H1 (cell line): ENCODE results near the gene GRXCR2. TPM values are rescaled to one million over a fixed set of nuclear protein-coding genes. Genes with fewer than 3 reads are reported as not detected.
A peak's percentile ranks its signal among the peaks of the same experiment; 100 is the strongest.

Experiments
- CTCF ChIA-PET: fragments of 300-600 bp; sonication (Branson Sonifier 250); formaldehyde crosslinking; loops from one replicate; lab custom pipeline; 2021; ENCODE audit not compliant: partially characterized antibody; lab: Charles Lee
- POLR2A ChIA-PET: fragments of 300-600 bp; sonication (Branson Sonifier 250); formaldehyde crosslinking; loops from one replicate; lab custom pipeline; 2021; ENCODE audit warnings: inconsistent platforms; ENCODE audit not compliant: partially characterized antibody; lab: Charles Lee
- DNase-seq, 2 experiments: peaks; one replicate each; pipeline versions ENCODE4 v3.0.0 to v3.0.0-alpha.2; 2010 to 2022; ENCODE audit warnings: low spot score in 2 of 2, low read depth in 1 of 2, mixed read lengths in 1 of 2
- FAIRE-seq: peaks from 2 replicates; lab custom pipeline; 2011; peaks lifted over from hg19 to GRCh38; lab: Jason Lieb, UNC
- H2AFZ ChIP-seq: 2 replicates; pipeline ENCODE4 v1.8.1; 2012; ENCODE audit warnings: low read length, inconsistent platforms
- H2AK5ac ChIP-seq: 2 replicates; pipeline ENCODE4 v1.6.1; 2013; ENCODE audit warnings: low read depth, low read length
- H2BK120ac ChIP-seq: replicated peaks from 2 replicates; pipeline ENCODE3; 2013; ENCODE audit warnings: low read depth, low read length, inconsistent platforms
- H2BK12ac ChIP-seq: 2 replicates; pipeline ENCODE4 v1.6.1; 2013; ENCODE audit warnings: low read depth, low read length
- H2BK15ac ChIP-seq: 2 replicates; pipeline ENCODE4 v1.6.1; 2013; ENCODE audit warnings: low read length
- H2BK20ac ChIP-seq: 2 replicates; pipeline ENCODE4 v1.6.1; 2013; ENCODE audit warnings: low read length
- H2BK5ac ChIP-seq: 2 replicates; pipeline ENCODE4 v1.6.1; 2013; ENCODE audit warnings: low read depth, low read length
- H3K14ac ChIP-seq: 2 replicates; pipeline ENCODE4 v1.6.1; 2013; ENCODE audit warnings: inconsistent platforms; ENCODE audit not compliant: insufficient read length
- H3K18ac ChIP-seq: 2 replicates; pipeline ENCODE4 v1.6.1; 2013; ENCODE audit warnings: low read length; ENCODE audit errors: extremely low read depth
- H3K23ac ChIP-seq: 2 replicates; pipeline ENCODE4 v1.6.1; 2013; ENCODE audit warnings: inconsistent platforms; ENCODE audit not compliant: insufficient read length
- H3K23me2 ChIP-seq: 2 replicates; pipeline ENCODE4 v1.6.1; 2013; ENCODE audit warnings: low read depth, low read length
- H3K27ac ChIP-seq: 2 replicates; pipeline ENCODE4 v1.6.1; 2011; ENCODE audit warnings: low read depth, low read length, inconsistent platforms
- H3K27me3 ChIP-seq, 4 experiments: replicated peaks in 1 of 4; 1 replicate in 1 of 4; 2 replicates in 3 of 4; pipeline versions ENCODE4 v1.6.1 to v1.8.1; 2011 to 2013; ENCODE audit warnings: low read length in 3 of 4, mild to moderate bottlenecking in 3 of 4, inconsistent platforms in 2 of 4, mixed read lengths in 2 of 4, moderate library complexity in 1 of 4; ENCODE audit not compliant: control insufficient read depth in 3 of 4, insufficient read depth in 3 of 4; ENCODE audit errors: extremely low read depth in 1 of 4
- H3K36me3 ChIP-seq, 4 experiments: 2 replicates each; pipeline versions ENCODE4 v1.6.1 to v1.8.1; 2011 to 2013; ENCODE audit warnings: mild to moderate bottlenecking in 4 of 4, low read length in 3 of 4, moderate library complexity in 2 of 4, control low read depth in 1 of 4, inconsistent platforms in 1 of 4; ENCODE audit not compliant: insufficient read depth in 4 of 4, control insufficient read depth in 2 of 4
- H3K4ac ChIP-seq: replicated peaks from 2 replicates; pipeline ENCODE3; 2013; ENCODE audit warnings: low read length, low read depth, mixed read lengths, inconsistent platforms; ENCODE audit not compliant: insufficient read length
- H3K4me1 ChIP-seq, 4 experiments: replicated peaks in 1 of 4; 1 replicate in 1 of 4; 2 replicates in 3 of 4; pipeline versions ENCODE4 v1.6.1 to v1.8.1; 2011 to 2013; ENCODE audit warnings: low read length in 3 of 4, inconsistent platforms in 2 of 4, mixed read lengths in 1 of 4; ENCODE audit not compliant: insufficient read depth in 4 of 4, control insufficient read depth in 3 of 4
- H3K4me2 ChIP-seq, 2 experiments: 2 replicates each; pipeline versions ENCODE4 v1.6.1 to v1.8.1; 2011 to 2013; ENCODE audit warnings: low read depth in 2 of 2, low read length in 2 of 2, control low read depth in 1 of 2, inconsistent platforms in 1 of 2, mild to moderate bottlenecking in 1 of 2; ENCODE audit not compliant: insufficient read depth in 1 of 2
- H3K4me3 ChIP-seq, 4 experiments: fragments of 200-600, 300-600 bp in 1 of 4; sonication (generic), shearing (Covaris generic), sonication (Bioruptor Twin) in 1 of 4; 2 replicates each; pipeline versions ENCODE4 v1.5.1 to v1.8.1; 2011 to 2016; ENCODE audit warnings: low read length in 4 of 4, low read depth in 3 of 4, control low read depth in 2 of 4, inconsistent platforms in 2 of 4, mild to moderate bottlenecking in 2 of 4, mixed read lengths in 1 of 4, moderate library complexity in 1 of 4; ENCODE audit not compliant: insufficient read depth in 2 of 4; ENCODE audit errors: extremely low read depth in 1 of 4
- H3K56ac ChIP-seq: replicated peaks from 2 replicates; pipeline ENCODE3; 2013; ENCODE audit warnings: low read depth, mild to moderate bottlenecking, mixed read lengths, low read length, inconsistent platforms; ENCODE audit not compliant: insufficient read length
- H3K79me1 ChIP-seq: 2 replicates; pipeline ENCODE4 v1.6.1; 2013; ENCODE audit warnings: low read depth, low read length, control low read depth
- H3K79me2 ChIP-seq, 2 experiments: 2 replicates each; pipeline versions ENCODE4 v1.6.1 to v1.8.1; 2012 to 2013; ENCODE audit warnings: low read length in 2 of 2, mild to moderate bottlenecking in 2 of 2, inconsistent platforms in 1 of 2; ENCODE audit not compliant: insufficient read depth in 2 of 2, control insufficient read depth in 1 of 2
- H3K9ac ChIP-seq, 4 experiments: replicated peaks in 1 of 4; 1 replicate in 1 of 4; 2 replicates in 3 of 4; pipeline versions ENCODE4 v1.6.1 to v1.8.1; 2011 to 2013; ENCODE audit warnings: low read depth in 3 of 4, low read length in 3 of 4, control low read depth in 2 of 4, mild to moderate bottlenecking in 2 of 4, moderate library complexity in 2 of 4, inconsistent platforms in 1 of 4; ENCODE audit errors: extremely low read depth in 1 of 4
- H3K9me3 ChIP-seq, 2 experiments: 2 replicates each; pipeline versions ENCODE4 v1.6.1 to v1.8.1; 2012 to 2013; ENCODE audit warnings: mild to moderate bottlenecking in 2 of 2, moderate library complexity in 2 of 2, control low read depth in 1 of 2, inconsistent platforms in 1 of 2, low read depth in 1 of 2, low read length in 1 of 2, mixed read lengths in 1 of 2; ENCODE audit not compliant: insufficient read depth in 2 of 2
- H4K20me1 ChIP-seq, 2 experiments: replicated peaks in 1 of 2; 2 replicates each; pipeline versions ENCODE3 to v1.8.1; 2011 to 2013; ENCODE audit warnings: inconsistent platforms in 2 of 2, low read length in 2 of 2, mild to moderate bottlenecking in 1 of 2; ENCODE audit not compliant: insufficient read depth in 2 of 2, control insufficient read depth in 1 of 2
- H4K5ac ChIP-seq: 2 replicates; pipeline ENCODE4 v1.6.1; 2013; ENCODE audit warnings: low read length, low read depth, mixed read lengths, inconsistent platforms; ENCODE audit not compliant: insufficient read length
- H4K8ac ChIP-seq: 2 replicates; pipeline ENCODE4 v1.8.0; 2013; ENCODE audit warnings: mild to moderate bottlenecking, moderate library complexity, low read length, inconsistent platforms; ENCODE audit not compliant: insufficient read depth; ENCODE audit errors: extremely low read depth
- H4K91ac ChIP-seq: replicated peaks from 2 replicates; pipeline ENCODE3; 2013; ENCODE audit warnings: low read length, mixed read lengths, inconsistent platforms; ENCODE audit not compliant: insufficient read length
- BACH1 ChIP-seq: IDR thresholded peaks from 2 replicates; pipeline ENCODE4 v1.6.1; 2012; ENCODE audit warnings: low read length, improper control_type of control experiment
- BRCA1 ChIP-seq: IDR thresholded peaks from 2 replicates; pipeline ENCODE4 v1.6.1; 2012; ENCODE audit warnings: low read depth, low read length, improper control_type of control experiment
- CREB1 ChIP-seq: IDR thresholded peaks from 2 replicates; pipeline ENCODE4 v1.6.1; 2012; ENCODE audit warnings: inconsistent platforms
- CTCF ChIP-seq, 3 experiments: IDR thresholded peaks; 1 replicate in 2 of 3; 2 replicates in 1 of 3; pipeline versions ENCODE4 v1.5.1 to v1.6.1; 2011; ENCODE audit warnings: low read length in 3 of 3, mild to moderate bottlenecking in 3 of 3, inconsistent platforms in 2 of 3, low read depth in 1 of 3, moderate library complexity in 1 of 3; ENCODE audit not compliant: insufficient read depth in 1 of 3; ENCODE audit errors: control extremely low read depth in 1 of 3
- POLR2AphosphoS5 ChIP-seq: IDR thresholded peaks from 2 replicates; pipeline ENCODE4 v1.6.1; 2011; ENCODE audit warnings: low read depth, low read length
- RAD21 ChIP-seq, 2 experiments: IDR thresholded peaks in 1 of 2; conservative IDR thresholded peaks in 1 of 2; 2 replicates each; pipeline ENCODE4 v1.6.1; 2011; ENCODE audit warnings: low read depth in 2 of 2, low read length in 2 of 2, improper control_type of control experiment in 1 of 2, inconsistent platforms in 1 of 2, mild to moderate bottlenecking in 1 of 2, moderate library complexity in 1 of 2
- TEAD4 ChIP-seq: IDR thresholded peaks from 2 replicates; pipeline ENCODE4 v1.6.1; 2012; ENCODE audit warnings: low read depth, low read length, inconsistent platforms, mixed read lengths
- whole genome bisulfite sequencing, 2 experiments: shearing (Covaris generic) in 1 of 2; methylation state at CpG; one replicate each; pipeline versions ENCODE4 v1.1.6 to v1.1.7; 2013 to 2015; ENCODE audit warnings: low lambda C conversion rate in 2 of 2, mixed read lengths in 2 of 2, inconsistent platforms in 1 of 2, low coverage in 1 of 2, missing lambda C conversion rate in 1 of 2; ENCODE audit not compliant: insufficient replicate concordance in 2 of 2, insufficient coverage in 1 of 2, insufficient read length in 1 of 2; ENCODE audit errors: extremely low coverage in 1 of 2, missing lambda C conversion rate in 1 of 2; 5-methylcytosine and 5-hydroxymethylcytosine counted together
- polyA plus RNA-seq, 7 experiments: library from polyadenylated mRNA; depleted of rRNA in 3 of 7; stranded (reverse) in 5 of 7; unstranded in 2 of 7; fragments of >200 nt in 5 of 7; fragments of 200-250 nt in 2 of 7; gene quantifications; 1 replicate in 5 of 7; 2 replicates in 1 of 7; 4 replicates in 1 of 7; pipeline versions ENCODE4 v1.2.1 to v1.2.3, GENCODE V29; 2011 to 2013; ENCODE audit warnings: missing spikeins in 2 of 7, mixed read lengths in 2 of 7
- total RNA-seq: library from RNA; stranded (reverse); fragmentation: NEBNext Ultra II Directional; extraction: Animal tissue kit (Norgen Biotek cat#: 25700); gene quantifications from 2 replicates; pipeline ENCODE4 v1.2.1, GENCODE V29; 2021

Gene GRXCR2
- total and polyA plus RNA-seq, 2 of the 8 experiments (the other 6 are each of a cell fraction or from before 2014, with no cell fraction given), result not detected

- Histone ChIP-seq H3K79me2 (no peaks in the 10 kb centered on the region), H2AK5ac (no peak overlapping the region), H4K91ac (no peak overlapping the region), H3K18ac (no peak overlapping the region), H2BK5ac (0 out of 2 replicates have a peak overlapping the region, but pooled peaks have one; percentile 52), H3K9ac (no peak overlapping the region), H2AFZ (peak overlapping the region; percentile 98; the same call in 1 of the 2 replicates), H2BK120ac (no peak overlapping the region), H2BK12ac (no peak overlapping the region), H3K14ac (no peak overlapping the region), H3K23me2 (no peaks in the 10 kb centered on the region), H4K5ac (no peak overlapping the region), H4K20me1 (no peaks in the 10 kb centered on the region), H3K4ac (no peak overlapping the region), H2BK20ac (no peak overlapping the region), H3K23ac (no peak overlapping the region), H2BK15ac (no peak overlapping the region), H3K36me3 (no peaks in the 10 kb centered on the region), H3K27me3 (no peaks in the 10 kb centered on the region), H3K4me2 (no peak overlapping the region), H4K8ac (no peak overlapping the region), H3K4me1 (peaks cover 0 to 2% (median 0%) of the 10 kb centered on the region in 4 experiments; a peak in 1 of 7 replicates), H3K9me3 (peaks cover 7 to 9% of the 10 kb centered on the region in 2 experiments; a peak in 3 of 4 replicates), H3K56ac (no peak overlapping the region), H3K79me1 (no peaks in the 10 kb centered on the region), H3K27ac (no peak overlapping the region), H3K4me3 (no peak overlapping the region)
- ChIA-PET CTCF (interaction anchor here (0.6 to 5.8 kb wide), 52 partner anchors 9 to 1684 kb away, joined by 3 to 49 read pairs (median 4); partner anchors contain the start of genes GRXCR2 and PRELID2), POLR2A (no interaction called here)
- TF ChIP-seq CTCF (IDR thresholded peaks at IDR 0.05; ENCODE audit: control extremely low read depth in 1 of 3, insufficient read depth in 1 of 3, low read depth in 1 of 3, low read length in 3 of 3), result peak; percentile 58 to 93 (median 73)
- 0 out of 2 replicates have a peak, but pooled peaks have one; percentile 18 for TF ChIP-seq BRCA1
- peak; percentile 64 to 68 for TF ChIP-seq RAD21 (IDR thresholded peaks at IDR 0.05 in 1 of 2, conservative IDR thresholded peaks at IDR 0.05 in 1 of 2; ENCODE audit: low read depth in 2 of 2, low read length in 2 of 2)
- peak; percentile 50; the same call in 1 of the 2 replicates for TF ChIP-seq TEAD4
- no peak for TF ChIP-seq CREB1
- no peak for TF ChIP-seq POLR2AphosphoS5
- TF ChIP-seq BACH1, result no peak
- peak; percentile 91 for FAIRE-seq
- 73% methylated on average over 5 of the region's 5 CpGs; no CpG with 5 or more reads in 1 of the 2 experiments for WGBS, 2 experiments
- peak; percentile 21 to 61 for DNase-seq
Measured at GRCh38 chr5:145887976-145888574, 15.3 kb upstream of the GRXCR2 start.
